HL-60 (cell line): ENCODE results near the gene DIDO1.
A peak's percentile ranks its signal among the peaks of the same experiment; 100 is the strongest.

Experiments used
- DNase-seq, 2 experiments: peaks; one replicate each; pipeline ENCODE4 v3.0.0-alpha.2; 2010 to 2020; ENCODE audit warnings: low read depth in 1 of 2, low spot score in 1 of 2
- H3K27ac ChIP-seq: fragments of 250-450 bp; sonication (Bioruptor Pico); replicated peaks from 2 replicates; pipeline ENCODE4 v1.5.1; 2020; ENCODE audit warnings: mild to moderate bottlenecking, moderate library complexity
- H3K27me3 ChIP-seq: fragments of 250-450 bp; sonication (Bioruptor Pico); 2 replicates; pipeline ENCODE4 v1.5.1; 2021; ENCODE audit warnings: mild to moderate bottlenecking, moderate library complexity; ENCODE audit not compliant: insufficient read depth, poor library complexity, severe bottlenecking
- H3K4me3 ChIP-seq: replicated peaks from 2 replicates; pipeline ENCODE4 v1.5.1; 2011; ENCODE audit warnings: mild to moderate bottlenecking, control low read depth, low read length; ENCODE audit not compliant: insufficient read depth
- CTCF ChIP-seq: IDR thresholded peaks from one replicate; pipeline ENCODE4 v1.5.1; 2011; ENCODE audit warnings: low read length, control low read depth, inconsistent platforms; ENCODE audit not compliant: insufficient read depth
- GABPA ChIP-seq: IDR thresholded peaks from 2 replicates; pipeline ENCODE4 v1.6.1; 2012; ENCODE audit warnings: low read depth
- POLR2AphosphoS5 ChIP-seq: IDR thresholded peaks from 2 replicates; pipeline ENCODE4 v1.6.1; 2012; ENCODE audit warnings: low read depth
- REST ChIP-seq: IDR thresholded peaks from 2 replicates; pipeline ENCODE4 v1.6.1; 2012; ENCODE audit warnings: low read depth; ENCODE audit not compliant: insufficient replicate concordance
- SPI1 ChIP-seq: IDR thresholded peaks from 2 replicates; pipeline ENCODE4 v1.6.1; 2012; ENCODE audit warnings: low read depth, mild to moderate bottlenecking, borderline replicate concordance
- long read RNA-seq: library from polyadenylated mRNA; unstranded; transcript quantifications from one replicate; pipeline ENCODE4 v2.0.0, GENCODE V29; 2020

The DIDO1 gene
- long read RNA-seq, transcript DIDO1-205 (6 exons, 2,833 nt), result minor isoform, 68 of 313 reads
- long read RNA-seq, transcript DIDO1-202 (6 exons, 2,707 nt), result major isoform, 137 of 313 reads
- long read RNA-seq, partial matches to known transcripts, result 63 of 313 reads
- long read RNA-seq, other reads (novel, unspliced or antisense), result 45 of 313 reads

DNA sequence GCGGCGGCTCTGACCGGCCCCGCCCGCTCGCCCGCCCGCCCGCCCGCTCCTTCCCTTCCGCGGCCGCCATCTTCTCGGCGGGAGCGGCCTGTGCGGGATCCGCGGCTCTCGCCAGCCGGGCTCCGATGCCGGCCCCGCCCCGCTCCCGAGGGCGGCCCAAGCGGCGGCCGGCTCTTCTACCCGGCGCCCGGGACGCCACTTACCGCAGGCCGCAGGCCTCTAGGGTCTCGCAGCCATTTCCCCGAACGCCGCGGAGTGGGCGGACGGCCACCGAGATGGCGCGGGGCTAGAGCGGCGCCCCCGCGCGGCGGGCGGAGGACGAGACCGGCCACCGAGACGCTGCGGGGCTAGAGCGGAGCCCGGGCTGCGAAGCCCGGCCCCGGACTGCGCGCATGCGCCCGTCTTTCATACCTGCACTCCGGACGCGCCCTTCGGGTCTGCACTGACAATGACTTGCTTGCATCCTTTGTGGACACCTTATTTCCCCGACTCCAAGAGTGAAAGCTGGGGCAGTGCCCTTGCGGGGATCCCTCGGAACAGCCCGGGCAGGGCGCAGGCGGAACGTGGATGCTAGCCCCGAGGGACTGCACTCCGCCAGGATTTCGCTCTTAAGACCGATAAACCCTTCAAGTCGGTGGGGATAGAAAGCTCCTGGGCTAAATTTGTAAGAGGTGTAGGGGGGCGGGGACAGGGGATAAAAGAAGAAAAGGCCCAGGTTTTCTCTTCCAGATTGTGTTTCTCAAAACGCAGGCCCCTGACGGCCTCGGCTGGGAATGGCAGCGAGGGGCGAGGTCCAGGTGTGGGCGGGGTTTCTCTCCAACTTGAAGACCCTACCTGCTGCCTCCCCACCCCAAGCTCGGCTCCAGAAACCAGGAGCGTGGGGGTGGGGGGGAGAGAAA lies at the start of gene DIDO1:
TSS of gene DIDO1 (minus strand) at position 277 of the 899 bp plus-strand sequence.
- peak; percentile 76 to 85 for DNase-seq
- H3K4me3 ChIP-seq, result peak within 1 kb of the TSS; percentile 80
- peak within 1 kb of the TSS; percentile 92 for H3K27ac ChIP-seq
- H3K27me3 ChIP-seq, result no peaks in the 10 kb centered on the region
- TF ChIP-seq CTCF, result peak; percentile 30
- no peak for TF ChIP-seq SPI1
- TF ChIP-seq REST, result no peak
- 0 out of 2 replicates have a peak, but pooled peaks have one; percentile 36 for TF ChIP-seq POLR2AphosphoS5

DNA sequence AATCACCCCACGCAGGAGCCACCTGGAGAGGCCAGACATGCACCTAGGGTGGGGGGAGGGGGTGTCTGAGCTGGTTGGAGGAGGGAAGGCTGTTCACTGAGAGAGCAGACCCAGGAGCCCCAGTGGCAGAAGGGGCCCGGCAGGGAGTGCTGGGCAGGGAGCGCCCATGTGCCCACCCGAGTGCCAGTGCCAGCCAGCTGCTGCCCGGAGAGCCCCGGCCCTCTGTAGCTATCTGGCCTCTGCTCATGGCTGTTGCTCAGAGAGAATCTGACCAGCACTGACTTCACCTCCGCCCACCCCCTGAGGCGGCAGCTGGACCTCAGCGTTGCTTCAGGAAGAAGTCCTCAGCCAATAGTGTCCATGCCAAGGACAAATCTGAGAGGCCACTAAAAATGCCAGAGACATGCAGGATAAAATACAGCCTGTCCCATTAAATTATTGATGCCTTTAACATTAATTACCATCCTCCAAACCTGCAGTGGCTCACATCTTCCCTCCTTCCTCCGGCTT lies 49.0 kb upstream of the DIDO1 start:
- TF ChIP-seq SPI1 (no peak), CTCF (no peak), POLR2AphosphoS5 (no peak), GABPA (no peak), REST (no peak)
- Histone ChIP-seq H3K27me3 (peaks cover 50% of the 10 kb centered on the region), H3K27ac (no peak overlapping the region), H3K4me3 (no peak overlapping the region)
- DNase-seq, result no peak

DNA sequence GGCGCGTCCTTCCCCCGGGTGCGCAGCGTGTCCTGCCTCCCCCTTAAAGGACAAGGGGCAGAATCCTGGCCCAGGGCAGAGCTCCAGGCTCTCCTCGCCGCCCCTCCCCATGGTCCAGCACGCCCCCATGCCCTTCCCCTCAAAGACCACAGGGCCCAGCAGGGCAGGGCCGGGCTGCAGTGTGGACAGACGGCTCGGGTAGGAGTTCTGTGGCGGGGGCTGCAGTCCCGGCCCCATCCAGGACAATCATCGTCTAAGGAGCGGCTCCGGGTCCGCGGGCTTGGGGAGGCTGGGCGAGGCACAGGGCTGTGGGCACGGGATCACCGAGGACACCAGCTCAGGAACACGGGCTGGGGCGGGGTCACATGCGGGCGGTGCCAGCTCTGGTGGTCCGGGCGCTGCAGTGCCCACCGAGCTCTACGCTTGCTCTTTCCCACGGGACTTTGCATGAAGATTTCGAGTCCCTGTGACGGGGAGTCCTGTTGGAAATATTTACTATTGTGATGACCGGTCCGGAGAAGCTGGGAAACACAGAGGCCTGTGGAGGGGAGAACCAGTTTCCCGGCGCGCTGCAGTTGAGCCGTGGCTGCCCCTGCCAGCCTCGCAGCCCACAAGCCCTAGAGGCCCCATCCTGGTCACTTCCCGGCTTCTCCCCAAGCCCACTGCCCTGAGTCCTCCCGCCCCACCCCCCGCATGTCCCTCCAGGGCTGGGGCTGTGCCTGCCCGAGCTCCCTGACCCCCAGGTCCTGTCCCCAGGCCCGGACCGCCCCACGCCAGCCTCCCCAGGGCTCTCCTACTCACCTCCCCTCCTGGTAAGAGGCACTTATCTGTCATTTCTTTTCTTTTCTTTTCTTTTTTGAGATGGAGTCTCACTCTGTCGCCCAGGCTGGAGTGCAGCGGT lies 46.8 kb upstream of the DIDO1 start:
- Histone ChIP-seq H3K27ac (no peak overlapping the region), H3K27me3 (peaks cover 38% of the 10 kb centered on the region), H3K4me3 (no peak overlapping the region)
- no peak for TF ChIP-seq GABPA
- no peak for TF ChIP-seq REST
- TF ChIP-seq POLR2AphosphoS5, result no peak
- TF ChIP-seq CTCF, result no peak
- TF ChIP-seq SPI1, result no peak
- DNase-seq, result no peak
